ENCODE results near the gene ACO1. TPM values are rescaled to one million over a fixed set of nuclear protein-coding genes. Genes with fewer than 3 reads are reported as not detected.
A peak's percentile ranks its signal among the peaks of the same experiment; 100 is the strongest.

The ACO1 gene
- total RNA-seq, 1 donor, result 105 TPM

GRCh38 chr9:32497921-32498320 is 113.5 kb downstream of the ACO1 start:
- Histone ChIP-seq H3K79me2 (ENCODE audit: insufficient read depth, low read length) (no peaks in the 10 kb centered on the region), H3K4me2 (ENCODE audit: insufficient read depth, low read length) (no peak overlapping the region), H4K20me1 (ENCODE audit: insufficient read depth, low read length) (no peaks in the 10 kb centered on the region), H3K27ac (ENCODE audit: low read depth, low read length) (no peak overlapping the region), H3K36me3 (ENCODE audit: insufficient read depth, low read length) (no peaks in the 10 kb centered on the region), H3K9me3 (ENCODE audit: low read depth, low read length) (peaks cover 3% of the 10 kb centered on the region), H3K4me3 (ENCODE audit: insufficient read depth, low read length) (no peak overlapping the region), H3K27me3 (ENCODE audit: insufficient read depth, low read length) (no peaks in the 10 kb centered on the region), H3K4me1 (ENCODE audit: insufficient read depth, low read length) (peaks cover 4% of the 10 kb centered on the region), H2AFZ (ENCODE audit: low read length) (no peak overlapping the region)
- no peak for TF ChIP-seq CTCF (IDR thresholded peaks at IDR 0.05; ENCODE audit: extremely low read depth, low read depth, low read length)
- DNase-seq (ENCODE audit: insufficient read length, low spot score, missing footprints), result no peak

- H3K27me3 ChIP-seq (ENCODE audit: insufficient read depth, low read length), result no peaks in the 10 kb centered on the region
- peak overlapping the region; percentile 30 for H2AFZ ChIP-seq (ENCODE audit: low read length)
- no peaks in the 10 kb centered on the region for H3K79me2 ChIP-seq (ENCODE audit: insufficient read depth, low read length)
- peaks cover 3% of the 10 kb centered on the region for H3K9me3 ChIP-seq (ENCODE audit: low read depth, low read length)
- TF ChIP-seq CTCF (IDR thresholded peaks at IDR 0.05; ENCODE audit: extremely low read depth, low read depth, low read length), result no peak
- no peak for DNase-seq (ENCODE audit: insufficient read length, low spot score, missing footprints)
- no peak overlapping the region for H3K27ac ChIP-seq (ENCODE audit: low read depth, low read length)
- no peaks in the 10 kb centered on the region for H3K36me3 ChIP-seq (ENCODE audit: insufficient read depth, low read length)
- H3K4me1 ChIP-seq (ENCODE audit: insufficient read depth, low read length), result peaks cover 4% of the 10 kb centered on the region
- H3K4me2 ChIP-seq (ENCODE audit: insufficient read depth, low read length), result no peak overlapping the region
- no peak overlapping the region for H3K4me3 ChIP-seq (ENCODE audit: insufficient read depth, low read length)
- H4K20me1 ChIP-seq (ENCODE audit: insufficient read depth, low read length), result no peaks in the 10 kb centered on the region
Observed at GRCh38 chr9:32500768-32501167, 116.3 kb downstream of the ACO1 start.

GRCh38 chr9:32501868-32502267 is 117.4 kb downstream of the ACO1 start:
- Histone ChIP-seq H2AFZ (ENCODE audit: low read length) (no peak overlapping the region), H3K9me3 (ENCODE audit: low read depth, low read length) (peaks cover 3% of the 10 kb centered on the region), H3K4me3 (ENCODE audit: insufficient read depth, low read length) (no peak overlapping the region), H3K4me2 (ENCODE audit: insufficient read depth, low read length) (no peak overlapping the region), H3K36me3 (ENCODE audit: insufficient read depth, low read length) (no peaks in the 10 kb centered on the region), H3K27ac (ENCODE audit: low read depth, low read length) (no peak overlapping the region), H3K4me1 (ENCODE audit: insufficient read depth, low read length) (peaks cover 4% of the 10 kb centered on the region), H4K20me1 (ENCODE audit: insufficient read depth, low read length) (no peaks in the 10 kb centered on the region), H3K79me2 (ENCODE audit: insufficient read depth, low read length) (no peaks in the 10 kb centered on the region), H3K27me3 (ENCODE audit: insufficient read depth, low read length) (no peaks in the 10 kb centered on the region)
- DNase-seq (ENCODE audit: insufficient read length, low spot score, missing footprints), result no peak
- no peak for TF ChIP-seq CTCF (IDR thresholded peaks at IDR 0.05; ENCODE audit: extremely low read depth, low read depth, low read length)

- H3K27ac ChIP-seq (ENCODE audit: low read depth, low read length), result peak overlapping the region; percentile 48
- no peaks in the 10 kb centered on the region for H3K36me3 ChIP-seq (ENCODE audit: insufficient read depth, low read length)
- no peaks in the 10 kb centered on the region for H3K79me2 ChIP-seq (ENCODE audit: insufficient read depth, low read length)
- H3K4me3 ChIP-seq (ENCODE audit: insufficient read depth, low read length), result no peak overlapping the region
- peak; percentile 69 for DNase-seq (ENCODE audit: insufficient read length, low spot score, missing footprints)
- H2AFZ ChIP-seq (ENCODE audit: low read length), result no peak overlapping the region
- H4K20me1 ChIP-seq (ENCODE audit: insufficient read depth, low read length), result no peaks in the 10 kb centered on the region
- no peaks in the 10 kb centered on the region for H3K27me3 ChIP-seq (ENCODE audit: insufficient read depth, low read length)
- no peak for TF ChIP-seq CTCF (IDR thresholded peaks at IDR 0.05; ENCODE audit: extremely low read depth, low read depth, low read length)
- H3K4me2 ChIP-seq (ENCODE audit: insufficient read depth, low read length), result no peak overlapping the region
- peaks cover 4% of the 10 kb centered on the region for H3K4me1 ChIP-seq (ENCODE audit: insufficient read depth, low read length)
- H3K9me3 ChIP-seq (ENCODE audit: low read depth, low read length), result peaks cover 3% of the 10 kb centered on the region
Observed at GRCh38 chr9:32502464-32502863, 118.0 kb downstream of the ACO1 start.
